Measurements from ENCODE around the gene ATP1A2. TPM values are rescaled to one million over a fixed set of nuclear protein-coding genes. Genes with fewer than 3 reads are reported as not detected.

ATP1A2 gene
- total and polyA plus RNA-seq, 4 donors, result 0.09 to 1.5 (median 0.29) TPM

DNA sequence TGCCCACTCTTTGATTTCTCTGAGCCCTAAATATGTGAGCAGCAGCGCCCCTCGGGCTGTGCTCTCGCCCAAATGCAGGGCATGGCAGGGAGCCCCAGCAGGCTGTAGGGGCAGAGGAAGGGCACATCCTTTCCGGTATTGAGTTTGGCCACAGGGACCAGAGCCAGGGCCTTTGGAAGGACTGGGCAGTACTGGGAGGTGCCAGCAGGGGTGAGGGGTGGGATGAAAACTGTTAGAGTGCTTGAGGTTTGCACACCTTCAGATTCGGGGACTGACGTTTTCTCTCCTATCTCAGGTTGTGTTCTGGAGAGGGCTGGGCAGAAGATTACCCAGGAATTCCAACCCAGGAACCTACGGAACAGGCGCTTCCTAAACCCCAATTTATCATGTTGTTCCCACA, 2.2 kb upstream of the ATP1A2 start:
- H3K9me3 ChIP-seq (ENCODE audit: control insufficient read depth in 4 of 4, low read length in 3 of 4), result no peaks in the 10 kb centered on the region
- H3K4me1 ChIP-seq (ENCODE audit: control insufficient read depth in 4 of 4, insufficient read depth in 4 of 4, low read length in 3 of 4), result no peaks in the 10 kb centered on the region
- no peak overlapping the region for H3K27ac ChIP-seq (ENCODE audit: low read depth in 1 of 2, low read length in 2 of 2)
- H3K9ac ChIP-seq (ENCODE audit: low read depth in 1 of 2, low read length in 2 of 2), result no peak overlapping the region
- TF ChIP-seq, protein P1, sequence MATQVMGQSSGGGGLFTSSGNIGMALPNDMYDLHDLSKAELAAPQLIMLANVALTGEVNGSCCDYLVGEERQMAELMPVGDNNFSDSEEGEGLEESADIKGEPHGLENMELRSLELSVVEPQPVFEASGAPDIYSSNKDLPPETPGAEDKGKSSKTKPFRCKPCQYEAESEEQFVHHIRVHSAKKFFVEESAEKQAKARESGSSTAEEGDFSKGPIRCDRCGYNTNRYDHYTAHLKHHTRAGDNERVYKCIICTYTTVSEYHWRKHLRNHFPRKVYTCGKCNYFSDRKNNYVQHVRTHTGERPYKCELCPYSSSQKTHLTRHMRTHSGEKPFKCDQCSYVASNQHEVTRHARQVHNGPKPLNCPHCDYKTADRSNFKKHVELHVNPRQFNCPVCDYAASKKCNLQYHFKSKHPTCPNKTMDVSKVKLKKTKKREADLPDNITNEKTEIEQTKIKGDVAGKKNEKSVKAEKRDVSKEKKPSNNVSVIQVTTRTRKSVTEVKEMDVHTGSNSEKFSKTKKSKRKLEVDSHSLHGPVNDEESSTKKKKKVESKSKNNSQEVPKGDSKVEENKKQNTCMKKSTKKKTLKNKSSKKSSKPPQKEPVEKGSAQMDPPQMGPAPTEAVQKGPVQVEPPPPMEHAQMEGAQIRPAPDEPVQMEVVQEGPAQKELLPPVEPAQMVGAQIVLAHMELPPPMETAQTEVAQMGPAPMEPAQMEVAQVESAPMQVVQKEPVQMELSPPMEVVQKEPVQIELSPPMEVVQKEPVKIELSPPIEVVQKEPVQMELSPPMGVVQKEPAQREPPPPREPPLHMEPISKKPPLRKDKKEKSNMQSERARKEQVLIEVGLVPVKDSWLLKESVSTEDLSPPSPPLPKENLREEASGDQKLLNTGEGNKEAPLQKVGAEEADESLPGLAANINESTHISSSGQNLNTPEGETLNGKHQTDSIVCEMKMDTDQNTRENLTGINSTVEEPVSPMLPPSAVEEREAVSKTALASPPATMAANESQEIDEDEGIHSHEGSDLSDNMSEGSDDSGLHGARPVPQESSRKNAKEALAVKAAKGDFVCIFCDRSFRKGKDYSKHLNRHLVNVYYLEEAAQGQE (IDR thresholded peaks at IDR 0.05), result no peak
- TF ChIP-seq SP1 (IDR thresholded peaks at IDR 0.05) (no peak), RXRA (IDR thresholded peaks at IDR 0.05) (no peak), JUND (IDR thresholded peaks at IDR 0.05) (no peak)
- TF ChIP-seq, protein P2, sequence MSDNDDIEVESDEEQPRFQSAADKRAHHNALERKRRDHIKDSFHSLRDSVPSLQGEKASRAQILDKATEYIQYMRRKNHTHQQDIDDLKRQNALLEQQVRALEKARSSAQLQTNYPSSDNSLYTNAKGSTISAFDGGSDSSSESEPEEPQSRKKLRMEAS (IDR thresholded peaks at IDR 0.05), result no peak
- no peaks in the 10 kb centered on the region for H3K36me3 ChIP-seq (ENCODE audit: control insufficient read depth in 4 of 4, insufficient read depth in 3 of 4, low read depth in 1 of 4, low read length in 3 of 4)
- peaks cover 0 to 2% (median 0%) of the 10 kb centered on the region in 4 donors for H3K27me3 ChIP-seq (ENCODE audit: control insufficient read depth in 4 of 4, insufficient read depth in 4 of 4, low read length in 3 of 4)
- no peak for DNase-seq (ENCODE audit: low spot score)
- no peak overlapping the region for H3K4me3 ChIP-seq (ENCODE audit: low read depth in 1 of 3, low read length in 3 of 3)
- WGBS, result 88% methylated on average over 8 of the region's 8 CpGs

DNA sequence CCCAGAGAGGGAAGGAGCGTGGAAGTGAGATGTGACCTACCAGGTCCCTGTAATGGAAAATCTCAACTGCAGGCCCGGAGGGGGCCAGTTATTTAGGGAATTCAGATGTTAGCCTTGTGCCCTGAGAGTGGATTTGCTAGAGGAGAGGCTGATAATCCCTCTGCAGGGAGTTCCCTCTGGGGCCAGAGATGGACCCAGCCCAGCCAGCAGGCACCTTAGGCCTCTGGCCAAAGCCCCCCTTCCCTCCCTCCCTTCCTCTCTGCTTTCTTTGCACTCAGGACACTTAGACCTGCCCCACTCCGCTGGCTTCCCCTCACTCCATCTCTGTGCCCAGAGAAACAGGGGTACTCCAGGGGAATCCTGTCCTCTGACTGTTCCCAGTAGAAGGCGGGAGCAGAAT, 1.5 kb upstream of the ATP1A2 start:
- Histone ChIP-seq H3K9ac (ENCODE audit: low read depth in 1 of 2, low read length in 2 of 2) (no peak overlapping the region), H3K27me3 (ENCODE audit: control insufficient read depth in 4 of 4, insufficient read depth in 4 of 4, low read length in 3 of 4) (peaks cover 0 to 2% (median 0%) of the 10 kb centered on the region in 4 donors), H3K9me3 (ENCODE audit: control insufficient read depth in 4 of 4, low read length in 3 of 4) (no peaks in the 10 kb centered on the region), H3K4me3 (ENCODE audit: low read depth in 1 of 3, low read length in 3 of 3) (no peak overlapping the region), H3K27ac (ENCODE audit: low read depth in 1 of 2, low read length in 2 of 2) (no peak overlapping the region), H3K4me1 (ENCODE audit: control insufficient read depth in 4 of 4, insufficient read depth in 4 of 4, low read length in 3 of 4) (no peaks in the 10 kb centered on the region), H3K36me3 (ENCODE audit: control insufficient read depth in 4 of 4, insufficient read depth in 3 of 4, low read depth in 1 of 4, low read length in 3 of 4) (no peaks in the 10 kb centered on the region)
- WGBS, result 86% methylated on average over 4 of the region's 4 CpGs
- TF ChIP-seq, protein P1 (IDR thresholded peaks at IDR 0.05), result no peak
- DNase-seq (ENCODE audit: low spot score), result no peak

DNA sequence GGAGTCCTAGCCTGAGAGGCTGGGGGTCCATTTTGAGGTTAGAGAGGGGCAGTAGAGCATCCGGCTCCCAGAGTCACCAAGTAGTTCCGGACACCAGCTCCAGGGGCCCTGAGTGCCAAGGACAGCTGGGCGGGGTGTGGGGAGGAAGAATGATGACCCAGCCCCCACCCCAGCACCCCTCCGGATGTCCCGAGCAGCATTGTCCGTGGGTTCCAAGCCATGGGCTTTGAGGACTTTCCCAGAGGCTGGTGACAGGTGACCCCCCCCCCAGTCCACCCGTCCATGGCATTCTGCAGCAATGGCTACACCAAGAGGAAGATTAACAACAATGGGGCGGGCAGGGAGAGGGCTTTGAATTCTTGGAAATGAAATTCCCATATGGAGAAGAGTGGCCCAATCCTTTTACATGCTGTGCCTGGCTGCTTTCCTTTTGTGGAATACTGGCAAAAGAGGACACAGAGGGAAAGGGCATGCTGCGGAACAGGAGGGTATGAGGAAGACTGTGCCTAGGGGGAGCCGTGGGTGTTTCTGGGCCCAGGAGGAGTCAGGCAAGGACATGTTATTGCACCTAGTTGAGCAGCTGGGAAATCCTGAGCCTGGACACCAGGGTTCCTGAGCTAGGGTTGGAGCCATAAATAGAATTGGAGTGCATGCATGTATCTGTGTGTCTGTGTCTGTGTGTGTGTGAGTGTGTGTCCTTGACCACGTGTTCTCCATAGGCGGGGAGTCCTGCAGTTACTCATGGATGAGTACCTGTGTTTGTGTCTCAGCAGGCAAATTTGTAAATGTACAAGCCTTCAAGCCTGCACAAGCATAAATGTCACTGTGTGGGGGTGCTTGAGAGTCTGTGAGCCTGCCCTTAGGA, 956 bp downstream of the ATP1A2 start:
- H3K9ac ChIP-seq (ENCODE audit: low read depth in 1 of 2, low read length in 2 of 2), result no peak overlapping the region
- DNase-seq (ENCODE audit: low spot score), result no peak
- peaks cover 0 to 2% (median 0%) of the 10 kb centered on the region in 4 donors for H3K27me3 ChIP-seq (ENCODE audit: control insufficient read depth in 4 of 4, insufficient read depth in 4 of 4, low read length in 3 of 4)
- no peaks in the 10 kb centered on the region for H3K4me1 ChIP-seq (ENCODE audit: control insufficient read depth in 4 of 4, insufficient read depth in 4 of 4, low read length in 3 of 4)
- no peak for TF ChIP-seq JUND (IDR thresholded peaks at IDR 0.05)
- TF ChIP-seq FOXA1 (IDR thresholded peaks at IDR 0.05), result no peak
- no peak for TF ChIP-seq RXRA (IDR thresholded peaks at IDR 0.05)
- no peak for TF ChIP-seq SP1 (IDR thresholded peaks at IDR 0.05)
- no peak overlapping the region for H3K27ac ChIP-seq (ENCODE audit: low read depth in 1 of 2, low read length in 2 of 2)
- 64% methylated on average over 12 of the region's 12 CpGs for WGBS
- H3K4me3 ChIP-seq (ENCODE audit: low read depth in 1 of 3, low read length in 3 of 3), result no peak overlapping the region
- no peaks in the 10 kb centered on the region for H3K36me3 ChIP-seq (ENCODE audit: control insufficient read depth in 4 of 4, insufficient read depth in 3 of 4, low read depth in 1 of 4, low read length in 3 of 4)
- H3K9me3 ChIP-seq (ENCODE audit: control insufficient read depth in 4 of 4, low read length in 3 of 4), result no peaks in the 10 kb centered on the region
